GM12878 (cell line): Measurements from ENCODE around the gene CENPC. TPM values are rescaled to one million over a fixed set of nuclear protein-coding genes. Genes with fewer than 3 reads are reported as not detected.

Experiments
- ATAC-seq: fragments of 200-7000 bp; cut with Tn5 transposase; 3 replicates; pipeline ENCODE4 v1.9.1; 2020; ENCODE audit warnings: mild to moderate bottlenecking, moderate library complexity
- BruUV-seq: library from RNA; stranded (reverse); fragments of 400-500 nt; replicated peaks from 2 replicates; lab custom pipeline; 2021; lab: Mats Ljungman, UMichigan
- CTCF ChIA-PET: fragments of 300-600 bp; sonication (Branson Sonifier 250); formaldehyde crosslinking; extraction: SDS; loops from one replicate; lab custom pipeline; 2021; ENCODE audit warnings: inconsistent platforms; lab: Yijun Ruan, JAX
- POLR2A ChIA-PET: fragments of 350-600 bp; formaldehyde crosslinking; extraction: SDS; loops from one replicate; lab custom pipeline; 2021; ENCODE audit warnings: inconsistent platforms; lab: Charles Lee
- RAD21 ChIA-PET: fragments of 300-600 bp; sonication (Branson Sonifier 250); formaldehyde crosslinking; loops from one replicate; lab custom pipeline; 2023; ENCODE audit warnings: antibody characterized with exemption; ENCODE audit not compliant: unreplicated experiment; lab: Charles Lee
- SMC1A ChIA-PET: fragments of 300-600 bp; sonication (Branson Sonifier 250); formaldehyde crosslinking; loops from one replicate; lab custom pipeline; 2023; ENCODE audit not compliant: unreplicated experiment, uncharacterized antibody; lab: Charles Lee
- DNase-seq: peaks from one replicate; pipeline ENCODE4 v3.0.0-alpha.2; 2011; ENCODE audit warnings: low read depth, low spot score
- FAIRE-seq: peaks from 3 replicates; lab custom pipeline; 2011; peaks lifted over from hg19 to GRCh38; lab: Jason Lieb, UNC
- H2AFZ ChIP-seq: 2 replicates; pipeline ENCODE4 v1.6.0; 2011; ENCODE audit warnings: low read depth, low read length, control low read depth; ENCODE audit not compliant: control insufficient read depth
- H3K27ac ChIP-seq: 2 replicates; pipeline ENCODE4 v1.5.1; 2011; ENCODE audit warnings: control low read depth; ENCODE audit not compliant: control insufficient read depth, insufficient read depth
- H3K27me3 ChIP-seq, 2 experiments: replicated peaks in 1 of 2; 2 replicates each; pipeline versions ENCODE4 v1.6.0 to v1.6.1; 2011; ENCODE audit warnings: low read length in 1 of 2; ENCODE audit not compliant: control insufficient read depth in 2 of 2, insufficient read depth in 2 of 2
- H3K36me3 ChIP-seq, 2 experiments: 2 replicates each; pipeline ENCODE4 v1.5.1; 2011; ENCODE audit warnings: low read length in 1 of 2; ENCODE audit not compliant: control insufficient read depth in 2 of 2, insufficient read depth in 2 of 2
- H3K4me1 ChIP-seq: 2 replicates; pipeline ENCODE4 v1.6.1; 2011; ENCODE audit warnings: mild to moderate bottlenecking, low read length, moderate library complexity, mixed read lengths; ENCODE audit not compliant: control insufficient read depth, insufficient read depth
- H3K4me2 ChIP-seq: 2 replicates; pipeline ENCODE4 v1.6.0; 2011; ENCODE audit warnings: control low read depth; ENCODE audit not compliant: control insufficient read depth, insufficient read depth
- H3K4me3 ChIP-seq: fragments of 200-600 bp; sonication (generic); 2 replicates; pipeline ENCODE4 v1.5.1; 2016
- H3K79me2 ChIP-seq: 2 replicates; pipeline ENCODE4 v1.6.0; 2011; ENCODE audit warnings: low read length; ENCODE audit not compliant: control insufficient read depth, insufficient read depth
- H3K9ac ChIP-seq: 2 replicates; pipeline ENCODE4 v1.8.0; 2011; ENCODE audit warnings: low read length, control low read depth, mixed read lengths; ENCODE audit not compliant: control insufficient read depth, insufficient read depth
- H3K9me3 ChIP-seq: replicated peaks from 3 replicates; pipeline ENCODE4 v1.5.1; 2011; ENCODE audit warnings: mild to moderate bottlenecking, low read length; ENCODE audit not compliant: control insufficient read depth, insufficient read depth
- H4K20me1 ChIP-seq: 2 replicates; pipeline ENCODE4 v1.6.0; 2011; ENCODE audit not compliant: control insufficient read depth, insufficient read depth
- BCL3 ChIP-seq: IDR thresholded peaks from 2 replicates; pipeline ENCODE4 v1.6.1; 2011; ENCODE audit warnings: borderline replicate concordance, low read depth, mild to moderate bottlenecking, moderate library complexity, low read length; ENCODE audit not compliant: insufficient read depth, poor library complexity, severe bottlenecking
- CHD2 ChIP-seq: IDR thresholded peaks from 2 replicates; pipeline ENCODE4 v1.6.1; 2011; ENCODE audit warnings: low read depth, low read length, improper control_type of control experiment, borderline replicate concordance
- CUX1 ChIP-seq: IDR thresholded peaks from 2 replicates; pipeline ENCODE4 v1.6.1; 2012; ENCODE audit warnings: improper control_type of control experiment, low read depth, low read length; ENCODE audit not compliant: insufficient replicate concordance
- IRF3 ChIP-seq: fragments of 450-650 bp; IDR thresholded peaks from 2 replicates; pipeline ENCODE4 v1.6.1; 2014; ENCODE audit warnings: mild to moderate bottlenecking
- KLF5 ChIP-seq: fragments of 450-650 bp; IDR thresholded peaks from 2 replicates; pipeline ENCODE4 v1.6.1; 2014; ENCODE audit warnings: mild to moderate bottlenecking; ENCODE audit not compliant: partially characterized antibody
- MLLT1 ChIP-seq: fragments of 450-650 bp; IDR thresholded peaks from 2 replicates; pipeline ENCODE4 v1.6.1; 2016; ENCODE audit warnings: mild to moderate bottlenecking
- MYC ChIP-seq: IDR thresholded peaks from 2 replicates; pipeline ENCODE4 v1.6.1; 2011; ENCODE audit warnings: mild to moderate bottlenecking, low read length, moderate library complexity, inconsistent platforms; ENCODE audit not compliant: insufficient read depth, insufficient replicate concordance, insufficient read length, severe bottlenecking
- PAX5 ChIP-seq: IDR thresholded peaks from 2 replicates; pipeline ENCODE4 v1.6.1; 2011; ENCODE audit warnings: low read depth, low read length, borderline replicate concordance
- ZBTB11 ChIP-seq: fragments of 450-650 bp; formaldehyde crosslinking; IDR thresholded peaks from 2 replicates; pipeline ENCODE4 v1.5.0; 2022; ENCODE audit warnings: mild to moderate bottlenecking, missing genetic modification characterization
- ZNF622 ChIP-seq: fragments of 450-650 bp; IDR thresholded peaks from 2 replicates; pipeline ENCODE4 v1.6.1; 2017; ENCODE audit warnings: mild to moderate bottlenecking, inconsistent platforms
- WGBS: methylation state at CpG from one replicate; pipeline ENCODE4 v1.1.6; 2016; ENCODE audit warnings: low lambda C conversion rate; ENCODE audit not compliant: insufficient replicate concordance, insufficient coverage; ENCODE audit errors: missing lambda C conversion rate; 5-methylcytosine and 5-hydroxymethylcytosine counted together
- in situ Hi-C: fragments of 300-500 bp; cut with MboI; formaldehyde crosslinking; loops from 9 replicates; pipeline ENCODE4 v1.14.3; 2018; ENCODE audit warnings: mixed read lengths
- intact Hi-C: fragments of 100-400 bp; cut with micrococcal nuclease; formaldehyde crosslinking; loops from one replicate; pipeline ENCODE4 v1.14.2; 2022; ENCODE audit not compliant: unreplicated experiment
- polyA plus RNA-seq, 11 experiments: library from polyadenylated mRNA; depleted of rRNA in 4 of 11; unstranded in 6 of 11; stranded (reverse) in 5 of 11; fragments of >200 nt; fragmentation: Nextera tagmentation in 4 of 11; fragmentation: Illumina TruSeq in 1 of 11; extraction: Ambion mirVana in 4 of 11; extraction: Trizol in 1 of 11; gene quantifications; 1 replicate in 1 of 11; 2 replicates in 10 of 11; pipeline versions ENCODE4 v1.2.1 to v1.2.3, GENCODE V29; 2011 to 2016; ENCODE audit warnings: inconsistent platforms in 2 of 11, missing spikeins in 2 of 11, low read depth in 1 of 11
- total RNA-seq, 4 experiments: library from RNA; depleted of rRNA in 3 of 4; stranded (reverse); fragments of >200 nt in 3 of 4; fragmentation: Illumina TruSeq in 1 of 4; extraction: Trizol in 1 of 4; gene quantifications; 2 replicates each; pipeline versions ENCODE4 v1.2.1 to v1.2.3, GENCODE V29; 2013 to 2021

CENPC gene
- total and polyA plus RNA-seq, 10 of the 15 experiments (the other 5 are each of a cell fraction or from before 2014, with no cell fraction given) = 13.1 to 34.9 (median 20.3) TPM

- RAD21 ChIA-PET = no interaction called here
- Histone ChIP-seq H3K4me3 (no peak overlapping the region), H3K4me2 (no peak overlapping the region), H3K27ac (no peak overlapping the region), H3K79me2 (no peaks in the 10 kb centered on the region), H4K20me1 (no peaks in the 10 kb centered on the region), H2AFZ (no peak overlapping the region), H3K27me3 (no peaks in the 10 kb centered on the region), H3K36me3 (no peaks in the 10 kb centered on the region), H3K9me3 (no peaks in the 10 kb centered on the region), H3K4me1 (no peaks in the 10 kb centered on the region), H3K9ac (no peak overlapping the region)
- ATAC-seq (no peak), DNase-seq (no peak), FAIRE-seq (no peak)
- SMC1A ChIA-PET = interaction anchor here (1.2 kb wide), 1 partner anchor 11 kb away, joined by 3 read pairs; no protein-coding TSS in a partner anchor
- in situ Hi-C loops = no loop called here
- BruUV-seq = no TSS peak
- POLR2A ChIA-PET = interaction anchor here (1.1 kb wide), 1 partner anchor 13 kb away, joined by 3 read pairs; no protein-coding TSS in a partner anchor
- 92% methylated on average over 2 of the region's 2 CpGs for WGBS
- CTCF ChIA-PET = no interaction called here
- intact Hi-C loops = no loop called here
- no peak for TF ChIP-seq PAX5
- no peak for TF ChIP-seq MYC
- TF ChIP-seq IRF3 = no peak
- TF ChIP-seq CHD2 = no peak
- no peak for TF ChIP-seq BCL3
- no peak for TF ChIP-seq MLLT1
- no peak for TF ChIP-seq ZNF622
- no peak for TF ChIP-seq KLF5
- no peak for TF ChIP-seq ZBTB11 (CRISPR knock-in tag)
- no peak for TF ChIP-seq CUX1
Observed at GRCh38 chr4:67593741-67594175, 48.5 kb upstream of the CENPC start.
